GM23338 (cell line): Measurements from ENCODE around the gene SLC25A22. TPM values are rescaled to one million over a fixed set of nuclear protein-coding genes. Genes with fewer than 3 reads are reported as not detected.

ENCODE experiments used
- ATAC-seq: fragments of 200-7000 bp; cut with Tn5 transposase; 3 replicates; pipeline ENCODE4 v1.9.1; 2020
- DNase-seq: peaks from one replicate; pipeline ENCODE4 v3.0.0-alpha.2; 2015; ENCODE audit warnings: low spot score
- H2AFZ ChIP-seq: fragments of 200-600 bp; sonication (generic); 2 replicates; pipeline ENCODE4 v1.8.0; 2016; ENCODE audit warnings: antibody characterized with exemption, mild to moderate bottlenecking, moderate library complexity
- H3F3A ChIP-seq: fragments of 200-600 bp; sonication (generic); replicated peaks from 2 replicates; pipeline ENCODE4 v1.8.0; 2017; ENCODE audit warnings: antibody characterized with exemption, mixed run types, low read depth
- H3K27ac ChIP-seq: fragments of 200-600 bp; sonication (generic); 2 replicates; pipeline ENCODE4 v1.6.1; 2016; ENCODE audit warnings: low read depth
- H3K27me3 ChIP-seq: fragments of 200-600 bp; sonication (generic); 2 replicates; pipeline ENCODE4 v1.8.0; 2016; ENCODE audit warnings: mild to moderate bottlenecking, mixed run types, moderate library complexity; ENCODE audit not compliant: insufficient read depth
- H3K36me3 ChIP-seq: fragments of 200-600 bp; sonication (generic); 2 replicates; pipeline ENCODE4 v1.8.0; 2016; ENCODE audit warnings: mild to moderate bottlenecking; ENCODE audit not compliant: insufficient read depth
- H3K4me1 ChIP-seq: fragments of 200-600 bp; sonication (generic); 2 replicates; pipeline ENCODE4 v1.8.0; 2016; ENCODE audit warnings: mild to moderate bottlenecking, moderate library complexity; ENCODE audit not compliant: insufficient read depth
- H3K4me2 ChIP-seq: fragments of 200-600 bp; sonication (generic); 2 replicates; pipeline ENCODE4 v1.7.1; 2017; ENCODE audit warnings: mixed run types
- H3K4me3 ChIP-seq: fragments of 200-600 bp; sonication (generic); 2 replicates; pipeline ENCODE4 v1.6.1; 2016; ENCODE audit warnings: mixed run types
- H3K79me2 ChIP-seq: fragments of 200-600 bp; sonication (generic); replicated peaks from 2 replicates; pipeline ENCODE4 v1.8.0; 2017; ENCODE audit warnings: mild to moderate bottlenecking; ENCODE audit not compliant: insufficient read depth
- H3K9me2 ChIP-seq: fragments of 200-600 bp; sonication (generic); 2 replicates; pipeline ENCODE4 v1.8.0; 2017; ENCODE audit not compliant: insufficient read depth
- H4K20me1 ChIP-seq: fragments of 200-600 bp; sonication (generic); replicated peaks from 2 replicates; pipeline ENCODE4 v1.8.0; 2017; ENCODE audit warnings: mild to moderate bottlenecking; ENCODE audit not compliant: insufficient read depth
- H3K27ac Mint-ChIP-seq: 2 replicates; pipeline ENCODE4 v1.8.0; 2020; ENCODE audit warnings: inconsistent platforms, mild to moderate bottlenecking, moderate library complexity, mixed read lengths
- H3K27me3 Mint-ChIP-seq: 3 replicates; pipeline ENCODE4 v1.8.0; 2022; ENCODE audit warnings: low read depth, mild to moderate bottlenecking, moderate library complexity, mixed read lengths, inconsistent platforms; ENCODE audit not compliant: insufficient read depth, poor library complexity
- H3K36me3 Mint-ChIP-seq: 3 replicates; pipeline ENCODE4 v1.8.0; 2021; ENCODE audit warnings: low read depth, mild to moderate bottlenecking, inconsistent platforms, moderate library complexity, mixed read lengths
- H3K4me1 Mint-ChIP-seq: 3 replicates; pipeline ENCODE4 v1.8.0; 2020; ENCODE audit warnings: mild to moderate bottlenecking, inconsistent platforms, mixed read lengths
- H3K4me3 Mint-ChIP-seq: 3 replicates; pipeline ENCODE4 v1.8.0; 2021; ENCODE audit warnings: moderate library complexity, mild to moderate bottlenecking, inconsistent platforms, mixed read lengths
- H3K9me3 Mint-ChIP-seq: 3 replicates; pipeline ENCODE4 v1.8.0; 2020; ENCODE audit warnings: moderate library complexity, mild to moderate bottlenecking, inconsistent platforms, mixed read lengths
- CREB1 ChIP-seq: fragments of 250-450 bp; sonication (Bioruptor Pico); IDR thresholded peaks from 2 replicates; pipeline ENCODE4 v1.5.0; 2020; ENCODE audit warnings: low read depth, mild to moderate bottlenecking, moderate library complexity
- CTCF ChIP-seq, 2 experiments: fragments of 200-600 bp in 1 of 2; sonication (generic) in 1 of 2; conservative IDR thresholded peaks; 2 replicates each; pipeline versions ENCODE4 v1.5.1 to v1.6.1; 2016 to 2017; ENCODE audit warnings: antibody characterized with exemption in 2 of 2, low read depth in 2 of 2, mild to moderate bottlenecking in 2 of 2, moderate library complexity in 1 of 2
- ETS1 ChIP-seq: IDR thresholded peaks from 2 replicates; pipeline ENCODE4 v1.6.1; 2016; ENCODE audit warnings: antibody characterized with exemption
- EZH2 ChIP-seq: fragments of 200-600 bp; sonication (generic); IDR thresholded peaks from one replicate; pipeline ENCODE4 v1.8.0; 2017; ENCODE audit warnings: antibody characterized with exemption, mild to moderate bottlenecking, low read depth; ENCODE audit not compliant: unreplicated experiment
- EZH2phosphoT487 ChIP-seq: fragments of 200-600 bp; sonication (generic); IDR thresholded peaks from one replicate; pipeline ENCODE4 v1.8.1; 2018; ENCODE audit warnings: antibody characterized with exemption; ENCODE audit not compliant: unreplicated experiment
- JUNB ChIP-seq: IDR thresholded peaks from one replicate; pipeline ENCODE4 v1.6.1; 2016; ENCODE audit warnings: antibody characterized with exemption; ENCODE audit not compliant: unreplicated experiment
- NANOG ChIP-seq: IDR thresholded peaks from 2 replicates; pipeline ENCODE4 v1.6.1; 2016; ENCODE audit warnings: antibody characterized with exemption, borderline replicate concordance
- POLR2AphosphoS5 ChIP-seq: IDR thresholded peaks from 2 replicates; pipeline ENCODE4 v1.6.1; 2016; ENCODE audit warnings: antibody characterized with exemption, low read depth
- REST ChIP-seq: IDR thresholded peaks from one replicate; pipeline ENCODE4 v1.6.1; 2018; ENCODE audit warnings: antibody characterized with exemption; ENCODE audit not compliant: unreplicated experiment
- STAT1 ChIP-seq: IDR thresholded peaks from one replicate; pipeline ENCODE4 v1.6.1; 2016; ENCODE audit warnings: antibody characterized with exemption; ENCODE audit not compliant: unreplicated experiment
- ZNF114 ChIP-seq: fragments of 250-450 bp; sonication (Bioruptor Pico); IDR thresholded peaks from 2 replicates; pipeline ENCODE4 v1.5.0; 2020; ENCODE audit warnings: mild to moderate bottlenecking, moderate library complexity
- ZNF331 ChIP-seq: fragments of 250-450 bp; sonication (Bioruptor Pico); IDR thresholded peaks from 2 replicates; pipeline ENCODE4 v1.5.0; 2020; ENCODE audit warnings: low read depth, mild to moderate bottlenecking, moderate library complexity
- ZNF462 ChIP-seq: fragments of 250-450 bp; sonication (Bioruptor Pico); IDR thresholded peaks from 2 replicates; pipeline ENCODE4 v1.5.0; 2020; ENCODE audit warnings: mild to moderate bottlenecking, moderate library complexity
- polyA plus RNA-seq: library from polyadenylated mRNA; unstranded; fragments of >200 nt; fragmentation: Nextera tagmentation; extraction: Ambion mirVana; gene quantifications from 2 replicates; pipeline ENCODE4 v1.2.1, GENCODE V29; 2016
- total RNA-seq: library from RNA; depleted of rRNA; stranded (reverse); fragments of >200 nt; shearing (Covaris generic); gene quantifications from 2 replicates; pipeline ENCODE4 v1.2.3, GENCODE V29; 2014

SLC25A22 gene
- total and polyA plus RNA-seq, 2 experiments from 2014 or later, result 21.0 to 46.4 TPM

- H3K36me3 Mint-ChIP-seq, result peaks cover 82% of the 10 kb centered on the region
Measured at GRCh38 chr11:765025-765801, 32.9 kb downstream of the SLC25A22 start.

More at GRCh38 chr11:765025-765801, 32.9 kb downstream of the SLC25A22 start:
- ATAC-seq (peak; percentile 64), DNase-seq (peak; percentile 88)
- Mint-ChIP-seq H3K9me3 (no peaks in the 10 kb centered on the region), H3K4me1 (peaks cover 10% of the 10 kb centered on the region), H3K27ac (peak overlapping the region; percentile 74), H3K4me3 (no peak overlapping the region), H3K27me3 (peaks cover 32% of the 10 kb centered on the region)
- Histone ChIP-seq H2AFZ (no peak overlapping the region), H3K79me2 (no peaks in the 10 kb centered on the region), H4K20me1 (peaks cover 6% of the 10 kb centered on the region; the same call in 1 of the 2 replicates), H3K9me2 (no peaks in the 10 kb centered on the region), H3K4me2 (no peak overlapping the region), H3K4me1 (peaks cover 8% of the 10 kb centered on the region), H3K36me3 (peaks cover 35% of the 10 kb centered on the region), H3F3A (peaks cover 57% of the 10 kb centered on the region), H3K27me3 (no peaks in the 10 kb centered on the region), H3K4me3 (no peak overlapping the region), H3K27ac (peak overlapping the region; percentile 72; the same call in 1 of the 2 replicates)
- TF ChIP-seq STAT1 (no peak), EZH2phosphoT487 (no peak), ETS1 (no peak), JUNB (no peak), ZNF331 (CRISPR knock-in tag) (no peak), CTCF (conservative IDR thresholded peaks at IDR 0.05; ENCODE audit: low read depth in 2 of 2) (peak; percentile 66 to 88), EZH2 (no peak), ZNF114 (CRISPR knock-in tag) (no peak), REST (no peak), ZNF462 (no peak), NANOG (no peak), CREB1 (CRISPR knock-in tag) (0 out of 2 replicates have a peak, but pooled peaks have one; percentile 17), POLR2AphosphoS5 (peak; percentile 44)
